T-helper 1 cell treated with Interleukin-12 subunit alpha and Interleukin-12 subunit beta and Interleukin-4 antibody, amounts not matched to agents 30 ng/mL and 1 ng/mL, for 36 hours (primary cell): ENCODE measurements around the gene SBNO2. TPM values are rescaled to one million over a fixed set of nuclear protein-coding genes. Genes with fewer than 3 reads are reported as not detected.

Experiments used
- intact Hi-C: fragments of 100-400 bp; cut with micrococcal nuclease; formaldehyde crosslinking; loops from one replicate; pipeline ENCODE4 v1.15.1; 2024
- total RNA-seq: library from RNA; stranded (reverse); gene quantifications from 2 replicates; pipeline ENCODE4 v1.2.3, GENCODE V29; 2022

The SBNO2 gene
- total RNA-seq, 1 donor from 2014 or later = 164 TPM

- intact Hi-C loops = no loop called here
Measured at GRCh38 chr19:1168572-1169410, 5.3 kb downstream of the SBNO2 start.

- intact Hi-C loops = no loop called here
Measured at GRCh38 chr19:1167687-1168571, 6.1 kb downstream of the SBNO2 start.

- intact Hi-C loops = no loop called here
Measured at GRCh38 chr19:1166872-1167573, 7.0 kb downstream of the SBNO2 start.

- intact Hi-C loops = no loop called here
Measured at GRCh38 chr19:1164684-1165531, 9.2 kb downstream of the SBNO2 start.

GRCh38 chr19:1163934-1164683 lies 10.0 kb downstream of the SBNO2 start:
- intact Hi-C loops = no loop called here

- intact Hi-C loops = no loop called here
Measured at GRCh38 chr19:1163283-1163933, 10.7 kb downstream of the SBNO2 start.

- intact Hi-C loops = no loop called here
Measured at GRCh38 chr19:1162404-1163282, 11.4 kb downstream of the SBNO2 start.

GRCh38 chr19:1161716-1162115 lies 12.4 kb downstream of the SBNO2 start:
- intact Hi-C loops = no loop called here

GRCh38 chr19:1159864-1160595 lies 14.0 kb downstream of the SBNO2 start:
- intact Hi-C loops = no loop called here

GRCh38 chr19:1158885-1159448 lies 15.1 kb downstream of the SBNO2 start:
- intact Hi-C loops = no loop called here

- intact Hi-C loops = no loop called here
Measured at GRCh38 chr19:1157931-1158884, 15.9 kb downstream of the SBNO2 start.

GRCh38 chr19:1156830-1157615 lies 17.0 kb downstream of the SBNO2 start:
- intact Hi-C loops = no loop called here

- intact Hi-C loops = no loop called here
Measured at GRCh38 chr19:1156305-1156801, 17.7 kb downstream of the SBNO2 start.

GRCh38 chr19:1155352-1156304 lies 18.4 kb downstream of the SBNO2 start:
- intact Hi-C loops = no loop called here
